Mucosa of descending colon (tissue), 3 donors: ENCODE results near the gene CPTP. TPM values are rescaled to one million over a fixed set of nuclear protein-coding genes. Genes with fewer than 3 reads are reported as not detected.

Experiments used
- ATAC-seq: fragments of 200-7000 bp; cut with Tn5 transposase; one replicate; pipeline ENCODE4 v1.9.1; 2020; ENCODE audit warnings: mild to moderate bottlenecking, moderate library complexity
- DNase-seq, 3 donors: peaks; one replicate each; pipeline ENCODE4 v3.0.0-alpha.2; 2020
- H3K36me3 ChIP-seq: fragments of 200-600 bp; one replicate; pipeline ENCODE4 v1.8.0; 2021; ENCODE audit warnings: low read depth, mild to moderate bottlenecking
- H3K4me1 ChIP-seq: fragments of 200-600 bp; one replicate; pipeline ENCODE4 v1.8.0; 2021; ENCODE audit warnings: low read depth, mild to moderate bottlenecking
- H3K4me3 ChIP-seq: fragments of 200-600 bp; one replicate; pipeline ENCODE4 v1.8.0; 2021; ENCODE audit warnings: mild to moderate bottlenecking
- H3K9me3 ChIP-seq: fragments of 200-600 bp; one replicate; pipeline ENCODE4 v1.8.0; 2021; ENCODE audit warnings: mild to moderate bottlenecking
- CTCF ChIP-seq: fragments of 200-600 bp; IDR thresholded peaks from one replicate; pipeline ENCODE4 v1.8.0; 2022; ENCODE audit warnings: antibody characterized with exemption, mild to moderate bottlenecking
- intact Hi-C, 2 donors: fragments of 100-400 bp; cut with DNase I in 1 of 2; cut with micrococcal nuclease in 1 of 2; formaldehyde crosslinking; loops; one replicate each; pipeline versions ENCODE4 v1.11.0 to v1.11.1; 2022; cut with DNase I, micrococcal nuclease
- total RNA-seq, 3 donors: library from RNA; stranded (reverse); fragmentation: NEBNext Ultra II Directional in 2 of 3; extraction: Animal tissue kit (Norgen Biotek cat#: 25700) in 2 of 3; gene quantifications; one replicate each; pipeline versions ENCODE4 v1.2.1 to v1.2.4, GENCODE V29; 2021 to 2023
- donor health status: DM: no; HTN: no; CAD: no; lungs with moderate emphysema.
- donor health status: DM: no; HTN: no; CAD: no.
- donor health status: DM: no; HTN: yes; CAD: no.

Gene CPTP
- total RNA-seq, 3 donors from 2014 or later, result 41.2 to 77.9 (median 55.5) TPM

- Histone ChIP-seq H3K4me3 (no peak overlapping the region), H3K9me3 (no peaks in the 10 kb centered on the region), H3K4me1 (peaks cover 12% of the 10 kb centered on the region), H3K36me3 (no peaks in the 10 kb centered on the region)
- ATAC-seq (peak; percentile 56), DNase-seq (peak in 2 of 3 donors; percentile 42 to 67)
- TF ChIP-seq CTCF, result no peak
- intact Hi-C loops, result no loop called here
Measured at GRCh38 chr1:1291023-1291528, 33.5 kb upstream of the CPTP start.

GRCh38 chr1:1291548-1292441 is 32.8 kb upstream of the CPTP start:
- peak in 2 of 3 donors; percentile 85 to 88 for DNase-seq
- Histone ChIP-seq H3K9me3 (no peaks in the 10 kb centered on the region), H3K4me1 (peaks cover 12% of the 10 kb centered on the region), H3K4me3 (no peak overlapping the region), H3K36me3 (no peaks in the 10 kb centered on the region)
- intact Hi-C loops, result no loop called here
- peak; percentile 35 for TF ChIP-seq CTCF
- ATAC-seq, result peak; percentile 87

- DNase-seq, result no peak
- TF ChIP-seq CTCF, result no peak
- Histone ChIP-seq H3K4me3 (no peak overlapping the region), H3K36me3 (no peaks in the 10 kb centered on the region), H3K9me3 (no peaks in the 10 kb centered on the region), H3K4me1 (peaks cover 12% of the 10 kb centered on the region)
- no peak for ATAC-seq
- intact Hi-C loops, result no loop called here
Measured at GRCh38 chr1:1292442-1292779, 32.2 kb upstream of the CPTP start.

- DNase-seq, result no peak
- Histone ChIP-seq H3K4me3 (no peak overlapping the region), H3K4me1 (peaks cover 12% of the 10 kb centered on the region), H3K36me3 (no peaks in the 10 kb centered on the region), H3K9me3 (no peaks in the 10 kb centered on the region)
- no peak for TF ChIP-seq CTCF
- ATAC-seq, result no peak
- intact Hi-C loops, result no loop called here
Measured at GRCh38 chr1:1292851-1293250, 31.8 kb upstream of the CPTP start.

- Histone ChIP-seq H3K4me1 (peaks cover 12% of the 10 kb centered on the region), H3K4me3 (no peak overlapping the region), H3K9me3 (no peaks in the 10 kb centered on the region), H3K36me3 (no peaks in the 10 kb centered on the region)
- intact Hi-C loops, result no loop called here
- TF ChIP-seq CTCF, result no peak
- no peak for DNase-seq
- ATAC-seq, result no peak
Measured at GRCh38 chr1:1293263-1294249, 31.0 kb upstream of the CPTP start.
